GM15510 (cell line): ENCODE measurements around the gene HLF.

Experiments
- POLR2A ChIP-seq: IDR thresholded peaks from 3 replicates; pipeline ENCODE4 v1.6.1; 2011; ENCODE audit warnings: borderline replicate concordance; ENCODE audit not compliant: insufficient read length; ENCODE audit errors: extremely low read depth

Gene HLF

DNA sequence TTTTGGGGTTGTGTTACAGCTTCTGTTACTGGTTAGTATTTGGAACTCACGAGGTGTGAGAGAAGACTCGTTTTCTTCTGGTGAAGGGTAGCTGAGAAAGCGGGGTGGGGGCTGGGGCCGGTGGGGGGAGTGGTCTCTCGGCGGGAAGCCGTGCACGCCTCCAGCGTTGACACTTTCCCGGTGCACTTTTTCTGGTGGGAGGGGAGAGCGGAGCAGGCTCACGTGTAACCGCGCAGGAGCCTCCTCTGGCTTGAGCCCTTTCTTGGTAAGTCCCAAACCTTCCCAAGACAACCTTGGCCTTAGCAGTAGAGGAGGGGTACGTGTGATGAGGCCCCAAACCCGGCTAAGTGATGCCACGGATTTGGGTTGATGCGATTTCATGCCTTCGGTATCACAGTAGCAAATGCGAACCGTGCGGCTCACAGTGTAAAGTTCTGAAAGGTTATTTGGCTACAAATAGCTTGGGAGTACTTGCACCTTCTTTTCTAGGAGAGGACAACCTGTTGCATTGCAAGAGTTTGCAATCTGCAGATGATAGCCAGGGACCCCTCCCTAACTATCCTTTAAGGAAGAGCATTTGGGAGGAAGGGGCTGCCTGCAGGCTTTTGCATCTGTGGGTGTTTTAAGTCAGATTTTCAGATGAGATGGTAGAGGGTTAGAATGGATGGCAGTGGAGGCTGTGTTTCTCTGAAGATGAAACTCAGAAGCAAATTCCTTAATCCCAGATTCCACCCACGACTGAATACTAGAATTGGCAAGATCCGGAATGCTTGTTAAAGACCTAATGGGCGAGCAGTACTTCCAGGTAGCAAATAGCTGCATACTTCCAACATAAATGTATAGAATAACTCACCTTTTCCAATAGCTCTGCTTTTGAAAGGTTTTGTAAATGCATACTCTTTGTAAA, 1.5 kb downstream of the HLF start:
- TF ChIP-seq POLR2A = no peak

DNA sequence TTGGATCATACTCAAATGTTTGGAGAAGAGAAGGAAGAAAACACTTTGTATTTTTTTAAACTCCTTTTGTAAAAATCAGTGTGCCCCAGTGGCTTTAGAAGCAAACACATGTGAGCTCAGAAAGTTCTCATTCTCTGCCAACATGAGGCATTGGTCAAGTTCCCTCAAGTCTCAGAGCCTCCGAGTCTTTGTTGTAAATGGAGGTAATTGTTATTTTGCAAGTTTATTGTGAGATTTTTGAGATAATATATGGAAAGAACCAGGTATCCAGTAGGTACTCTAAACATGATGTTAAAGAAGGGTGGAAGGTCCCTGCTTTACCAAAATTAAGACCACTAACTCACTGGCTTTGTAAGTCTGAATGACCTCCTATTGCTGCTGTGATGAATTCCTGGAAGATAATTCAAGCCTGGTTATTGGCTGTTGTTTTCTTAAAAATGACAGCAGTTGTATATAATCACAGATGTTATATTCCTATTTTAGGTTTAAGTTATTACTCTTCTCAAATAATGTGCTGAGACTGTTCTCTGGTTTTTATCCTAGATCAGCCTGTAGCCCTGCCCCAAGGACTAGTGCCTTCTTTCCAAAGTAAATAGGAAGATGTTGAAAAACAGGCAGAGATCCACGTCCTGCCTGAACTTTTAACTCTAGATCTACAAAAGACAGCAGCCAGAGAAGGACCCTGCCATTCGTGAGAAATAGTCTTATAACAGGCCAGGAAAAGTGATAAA, 2.4 kb downstream of the HLF start:
- no peak for TF ChIP-seq POLR2A

DNA sequence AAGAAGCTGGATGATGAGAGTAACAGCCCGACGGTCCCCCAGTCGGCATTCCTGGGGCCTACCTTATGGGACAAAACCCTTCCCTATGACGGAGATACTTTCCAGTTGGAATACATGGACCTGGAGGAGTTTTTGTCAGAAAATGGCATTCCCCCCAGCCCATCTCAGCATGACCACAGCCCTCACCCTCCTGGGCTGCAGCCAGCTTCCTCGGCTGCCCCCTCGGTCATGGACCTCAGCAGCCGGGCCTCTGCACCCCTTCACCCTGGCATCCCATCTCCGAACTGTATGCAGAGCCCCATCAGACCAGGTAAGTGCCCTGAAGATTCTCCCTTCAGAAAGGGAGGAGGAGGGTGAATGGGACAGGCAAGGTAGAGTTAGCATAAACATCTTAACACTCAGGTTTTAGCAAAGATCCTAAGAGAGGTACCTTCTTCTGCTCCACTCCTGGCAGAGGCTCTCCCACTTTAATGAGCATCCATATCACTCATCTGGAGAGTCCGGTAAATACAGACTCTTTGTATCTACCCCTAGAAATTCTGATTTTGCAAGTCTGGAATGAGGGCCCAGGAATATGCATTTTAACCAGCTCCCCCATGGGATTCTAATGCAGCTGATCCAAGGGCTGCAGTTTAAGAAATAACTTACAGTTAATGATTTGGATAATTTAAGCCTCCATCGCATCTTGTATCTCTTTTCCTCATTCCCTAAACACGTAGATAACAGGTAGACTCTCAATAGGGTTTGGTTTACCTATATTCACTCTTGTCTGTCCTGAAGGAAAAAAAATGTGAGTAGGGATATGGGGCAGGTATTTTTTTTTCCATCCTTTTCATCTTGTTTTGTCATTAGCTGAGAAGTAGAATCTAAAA, 3.3 kb downstream of the HLF start:
- no peak for TF ChIP-seq POLR2A

DNA sequence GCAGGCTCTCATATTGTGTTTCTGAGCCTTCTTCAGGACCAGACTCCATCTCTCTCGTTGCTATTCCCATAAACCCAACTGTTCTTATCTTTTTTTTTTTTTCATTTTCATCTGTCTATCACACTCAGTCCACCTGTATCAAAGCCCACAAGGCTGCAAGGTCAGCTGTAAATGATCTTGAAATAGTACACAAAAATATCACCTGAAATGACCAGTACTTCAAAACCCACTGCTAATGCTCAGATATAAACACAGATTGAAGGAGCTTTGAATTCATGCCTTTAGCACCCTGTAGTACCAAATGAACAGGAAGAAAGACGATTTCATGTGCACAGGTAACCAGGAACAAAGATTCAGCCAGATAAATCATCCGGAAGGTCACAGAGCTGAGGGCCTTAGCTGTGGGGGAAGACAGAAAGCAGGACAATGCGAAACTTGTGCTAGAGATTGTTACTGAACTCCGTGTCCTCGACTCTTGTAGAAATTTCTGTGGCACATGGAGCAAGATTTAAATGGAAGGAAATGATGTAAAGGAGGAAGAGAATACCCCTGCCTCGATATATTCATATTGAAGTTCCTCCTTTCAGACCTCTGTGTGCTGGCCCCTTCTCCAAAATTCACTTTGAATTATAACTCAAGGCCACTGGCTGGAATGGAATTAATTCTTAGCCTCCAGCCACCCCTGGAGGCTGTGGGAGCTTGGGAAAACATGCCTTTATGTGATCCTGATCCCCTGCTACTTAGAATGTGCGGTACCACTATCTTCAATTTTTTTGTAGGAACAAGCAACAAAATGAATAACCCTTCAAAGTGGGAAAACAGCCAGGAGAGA, 4.1 kb downstream of the HLF start:
- TF ChIP-seq POLR2A = no peak

DNA sequence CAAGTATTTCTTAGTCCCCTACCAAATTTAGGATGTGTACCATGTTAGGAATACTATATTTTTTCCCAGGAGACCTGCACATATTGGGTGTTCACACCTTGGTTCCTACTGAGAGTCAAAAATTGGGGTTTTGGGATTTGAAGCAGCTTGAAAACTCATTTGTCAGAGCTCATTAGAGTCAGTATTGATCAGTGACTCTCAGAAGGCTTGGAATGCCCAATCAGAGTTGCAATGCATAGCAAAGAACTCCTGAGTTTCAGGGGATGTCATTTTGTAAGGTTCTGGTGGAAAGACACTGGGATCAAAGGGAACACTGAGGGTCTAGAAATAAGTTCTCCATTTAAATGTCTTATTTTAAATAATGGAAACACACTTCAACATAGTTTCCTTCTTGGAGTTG, 5.1 kb downstream of the HLF start:
- no peak for TF ChIP-seq POLR2A

DNA sequence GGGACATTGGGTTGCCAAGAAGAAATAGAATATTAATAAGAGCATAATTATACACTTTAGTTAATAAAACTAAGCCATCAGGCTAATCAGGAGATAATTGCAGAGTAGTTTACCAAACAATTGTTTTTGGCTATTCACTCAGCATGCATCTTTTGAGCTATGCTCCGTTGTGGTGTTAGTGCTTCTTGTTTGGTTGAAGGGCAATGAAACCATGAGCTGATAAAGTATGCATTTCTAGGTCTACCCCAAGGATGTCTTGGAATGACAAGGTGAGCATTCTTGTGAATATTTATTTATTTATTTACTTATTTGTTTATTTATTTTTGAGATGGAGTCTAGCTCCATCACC, 6.4 kb downstream of the HLF start:
- no peak for TF ChIP-seq POLR2A

DNA sequence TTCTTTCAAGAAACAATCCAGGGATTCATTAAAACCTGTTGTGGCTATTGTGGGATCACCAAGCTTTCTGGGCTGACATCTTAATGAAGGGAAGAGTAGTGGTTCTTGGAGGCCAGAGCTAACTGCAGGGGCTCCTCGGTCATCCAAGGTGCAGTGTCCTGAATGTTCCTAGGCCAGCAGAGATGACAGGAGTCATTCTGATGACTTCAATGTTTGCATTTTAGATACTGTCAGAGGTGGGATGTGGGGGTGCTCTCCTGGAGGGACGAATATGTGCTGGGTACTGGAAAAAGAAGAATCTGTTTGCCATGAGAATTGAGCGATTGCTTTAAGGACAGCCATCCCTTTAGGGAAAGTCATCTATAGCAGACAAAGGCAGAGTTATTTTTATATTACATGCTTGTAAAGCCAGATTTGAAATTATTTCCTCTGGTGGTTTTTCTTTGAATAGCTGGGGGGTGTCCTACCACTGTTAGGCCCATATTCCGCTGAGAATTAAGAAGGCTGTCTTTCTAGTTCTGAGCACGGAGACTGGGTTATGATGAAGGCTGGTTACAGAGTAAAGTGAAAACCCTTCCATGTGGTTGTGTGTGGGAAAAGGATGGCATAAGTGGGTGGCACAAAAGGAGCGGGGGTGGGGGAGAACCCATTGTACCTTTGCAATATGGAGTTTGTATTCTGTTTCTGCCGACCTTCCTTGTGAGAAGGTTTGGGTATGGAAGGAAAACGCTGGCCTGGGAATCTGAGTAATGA, 7.4 kb downstream of the HLF start:
- TF ChIP-seq POLR2A = no peak

DNA sequence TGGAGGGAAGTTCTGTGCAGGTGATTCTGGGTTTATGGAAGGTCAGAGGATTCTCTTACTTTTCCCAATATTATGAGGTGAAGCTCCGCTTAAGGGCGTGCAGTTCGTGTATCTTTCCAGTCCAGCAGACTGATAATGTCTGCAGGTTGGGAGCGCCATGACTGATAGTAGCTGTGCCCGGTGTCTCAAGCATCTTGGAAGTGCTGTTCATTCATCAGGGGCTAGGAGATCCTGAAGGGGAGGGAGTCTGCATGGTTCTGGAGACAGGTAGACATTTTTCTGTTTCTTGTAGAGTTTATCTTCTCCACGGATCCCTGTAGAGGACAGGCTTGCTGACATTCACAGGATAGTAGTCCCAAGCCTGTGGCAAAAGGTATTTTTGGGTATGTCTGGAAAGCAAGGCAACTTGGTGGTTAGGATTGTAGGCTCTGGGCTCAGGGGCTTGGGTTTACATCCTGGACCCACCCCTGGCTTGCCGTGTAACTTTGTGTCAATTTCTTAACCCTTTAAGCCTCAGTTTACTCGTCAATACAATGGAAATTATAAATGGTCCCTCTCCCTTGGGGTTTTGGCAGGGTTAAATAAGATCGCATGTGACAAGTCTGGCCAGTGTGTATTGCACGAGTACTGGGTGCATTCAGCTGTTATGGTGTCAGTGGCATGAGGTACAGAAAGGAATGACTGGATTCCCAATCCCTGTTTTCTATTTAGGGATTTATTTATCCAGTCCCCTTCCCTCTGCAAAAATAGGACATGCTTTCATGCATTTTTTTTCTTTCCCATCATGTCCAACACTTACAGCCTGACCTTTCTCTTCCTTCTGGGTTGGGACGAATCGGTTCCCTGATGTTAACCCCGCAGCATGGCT, 8.2 kb downstream of the HLF start:
- TF ChIP-seq POLR2A = no peak

DNA sequence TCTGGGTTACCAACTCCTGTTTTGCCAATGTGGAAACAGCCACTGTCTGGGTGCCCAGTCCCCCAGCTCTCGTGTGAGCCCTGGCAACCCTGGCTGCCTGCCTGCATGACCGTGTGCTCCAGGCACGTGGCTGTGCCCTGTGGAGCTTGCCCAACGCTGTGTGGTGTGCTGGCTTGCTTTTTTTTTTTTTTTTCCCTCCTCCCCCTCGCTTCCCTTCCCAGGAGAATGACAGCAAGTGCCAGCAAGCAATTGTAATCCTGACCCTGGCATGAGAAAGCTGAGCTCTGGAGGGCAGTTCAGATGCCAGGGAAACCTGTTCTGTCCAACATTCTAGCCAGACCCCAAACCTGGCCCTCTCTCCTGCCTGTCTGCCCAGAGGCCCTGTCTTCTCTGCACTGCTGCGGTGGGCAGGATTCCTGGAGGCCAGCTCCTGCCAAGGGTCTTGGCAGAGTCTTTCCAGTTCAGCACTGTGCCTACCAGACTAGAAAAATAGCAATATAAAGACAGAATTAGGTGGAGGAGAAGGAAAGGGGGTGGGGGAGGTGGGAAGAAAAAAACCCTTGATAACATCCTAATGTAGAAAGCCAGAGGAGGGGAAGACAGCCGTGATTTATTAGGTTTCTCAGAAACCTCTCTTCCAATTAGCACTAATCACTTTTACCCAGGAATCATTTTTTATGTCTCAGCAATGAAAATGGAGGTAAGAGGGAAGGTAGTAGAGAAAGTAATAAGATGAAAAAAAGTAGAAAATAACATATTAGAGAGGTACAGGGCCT, 9.0 kb downstream of the HLF start:
- TF ChIP-seq POLR2A = no peak

DNA sequence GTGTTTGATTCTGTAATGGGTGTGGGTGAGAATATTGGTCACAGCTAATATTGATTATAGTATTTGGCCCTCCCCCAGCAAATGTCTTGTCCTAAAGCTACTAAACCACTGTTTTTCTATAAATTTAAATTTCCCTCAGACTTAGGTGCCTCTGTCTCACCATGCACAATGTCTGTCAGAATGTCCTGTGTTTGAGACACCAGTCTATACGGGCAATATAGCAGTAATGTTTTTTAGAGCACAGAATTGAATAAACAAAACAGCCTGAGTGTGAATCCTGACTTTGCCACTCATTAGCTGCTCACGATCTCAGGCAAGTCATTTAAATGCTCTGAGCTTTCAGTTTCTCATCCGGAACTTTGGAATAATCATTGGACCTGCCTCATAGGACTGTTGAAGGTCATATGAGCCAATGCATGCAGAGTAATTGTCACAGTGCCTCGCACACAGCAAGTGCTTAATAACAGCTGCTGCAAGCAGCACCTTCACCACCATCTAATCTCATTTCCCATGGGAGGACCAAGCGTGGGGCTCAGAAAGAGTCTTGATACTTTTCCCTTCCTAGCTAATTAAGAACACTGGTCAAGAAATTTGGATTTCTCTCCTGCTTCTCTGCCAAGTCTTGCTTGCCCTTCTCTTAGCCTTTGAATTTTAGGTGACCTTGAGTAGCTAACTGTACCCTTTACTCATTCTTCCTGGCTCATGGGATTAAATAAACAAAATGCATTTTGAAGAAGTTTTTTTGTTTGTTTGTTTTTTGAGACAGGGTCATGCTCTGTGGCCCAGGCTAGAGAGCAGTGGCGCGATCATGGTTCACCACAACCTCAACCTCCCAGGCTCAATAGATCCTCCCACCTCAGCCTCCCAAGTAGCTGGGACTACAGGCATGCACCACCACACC, 9.8 kb downstream of the HLF start:
- no peak for TF ChIP-seq POLR2A
